H1 (cell line): ENCODE measurements around the gene LRRIQ3. TPM values are rescaled to one million over a fixed set of nuclear protein-coding genes. Genes with fewer than 3 reads are reported as not detected.
"Not testable (repeated sequence)": the region's sequence is repeated elsewhere in the genome, so short reads cannot be mapped to it uniquely, and the experiment has no call there.

Experiments
- CTCF ChIA-PET: fragments of 300-600 bp; sonication (Branson Sonifier 250); formaldehyde crosslinking; loops from one replicate; lab custom pipeline; 2021; ENCODE audit not compliant: partially characterized antibody; lab: Charles Lee
- POLR2A ChIA-PET: fragments of 300-600 bp; sonication (Branson Sonifier 250); formaldehyde crosslinking; loops from one replicate; lab custom pipeline; 2021; ENCODE audit warnings: inconsistent platforms; ENCODE audit not compliant: partially characterized antibody; lab: Charles Lee
- DNase-seq, 2 experiments: peaks; one replicate each; pipeline versions ENCODE4 v3.0.0 to v3.0.0-alpha.2; 2010 to 2022; ENCODE audit warnings: low spot score in 2 of 2, low read depth in 1 of 2, mixed read lengths in 1 of 2
- FAIRE-seq: peaks from 2 replicates; lab custom pipeline; 2011; peaks lifted over from hg19 to GRCh38; lab: Jason Lieb, UNC
- H2AFZ ChIP-seq: 2 replicates; pipeline ENCODE4 v1.8.1; 2012; ENCODE audit warnings: low read length, inconsistent platforms
- H2AK5ac ChIP-seq: 2 replicates; pipeline ENCODE4 v1.6.1; 2013; ENCODE audit warnings: low read depth, low read length
- H2BK120ac ChIP-seq: replicated peaks from 2 replicates; pipeline ENCODE3; 2013; ENCODE audit warnings: low read depth, low read length, inconsistent platforms
- H2BK12ac ChIP-seq: 2 replicates; pipeline ENCODE4 v1.6.1; 2013; ENCODE audit warnings: low read depth, low read length
- H2BK15ac ChIP-seq: 2 replicates; pipeline ENCODE4 v1.6.1; 2013; ENCODE audit warnings: low read length
- H2BK20ac ChIP-seq: 2 replicates; pipeline ENCODE4 v1.6.1; 2013; ENCODE audit warnings: low read length
- H2BK5ac ChIP-seq: 2 replicates; pipeline ENCODE4 v1.6.1; 2013; ENCODE audit warnings: low read depth, low read length
- H3K14ac ChIP-seq: 2 replicates; pipeline ENCODE4 v1.6.1; 2013; ENCODE audit warnings: inconsistent platforms; ENCODE audit not compliant: insufficient read length
- H3K18ac ChIP-seq: 2 replicates; pipeline ENCODE4 v1.6.1; 2013; ENCODE audit warnings: low read length; ENCODE audit errors: extremely low read depth
- H3K23ac ChIP-seq: 2 replicates; pipeline ENCODE4 v1.6.1; 2013; ENCODE audit warnings: inconsistent platforms; ENCODE audit not compliant: insufficient read length
- H3K23me2 ChIP-seq: 2 replicates; pipeline ENCODE4 v1.6.1; 2013; ENCODE audit warnings: low read depth, low read length
- H3K27ac ChIP-seq: 2 replicates; pipeline ENCODE4 v1.6.1; 2011; ENCODE audit warnings: low read depth, low read length, inconsistent platforms
- H3K27me3 ChIP-seq, 4 experiments: replicated peaks in 1 of 4; 1 replicate in 1 of 4; 2 replicates in 3 of 4; pipeline versions ENCODE4 v1.6.1 to v1.8.1; 2011 to 2013; ENCODE audit warnings: low read length in 3 of 4, mild to moderate bottlenecking in 3 of 4, inconsistent platforms in 2 of 4, mixed read lengths in 2 of 4, moderate library complexity in 1 of 4; ENCODE audit not compliant: control insufficient read depth in 3 of 4, insufficient read depth in 3 of 4; ENCODE audit errors: extremely low read depth in 1 of 4
- H3K36me3 ChIP-seq, 4 experiments: 2 replicates each; pipeline versions ENCODE4 v1.6.1 to v1.8.1; 2011 to 2013; ENCODE audit warnings: mild to moderate bottlenecking in 4 of 4, low read length in 3 of 4, moderate library complexity in 2 of 4, control low read depth in 1 of 4, inconsistent platforms in 1 of 4; ENCODE audit not compliant: insufficient read depth in 4 of 4, control insufficient read depth in 2 of 4
- H3K4ac ChIP-seq: replicated peaks from 2 replicates; pipeline ENCODE3; 2013; ENCODE audit warnings: low read length, low read depth, mixed read lengths, inconsistent platforms; ENCODE audit not compliant: insufficient read length
- H3K4me1 ChIP-seq, 4 experiments: replicated peaks in 1 of 4; 1 replicate in 1 of 4; 2 replicates in 3 of 4; pipeline versions ENCODE4 v1.6.1 to v1.8.1; 2011 to 2013; ENCODE audit warnings: low read length in 3 of 4, inconsistent platforms in 2 of 4, mixed read lengths in 1 of 4; ENCODE audit not compliant: insufficient read depth in 4 of 4, control insufficient read depth in 3 of 4
- H3K4me2 ChIP-seq, 2 experiments: 2 replicates each; pipeline versions ENCODE4 v1.6.1 to v1.8.1; 2011 to 2013; ENCODE audit warnings: low read depth in 2 of 2, low read length in 2 of 2, control low read depth in 1 of 2, inconsistent platforms in 1 of 2, mild to moderate bottlenecking in 1 of 2; ENCODE audit not compliant: insufficient read depth in 1 of 2
- H3K4me3 ChIP-seq, 4 experiments: fragments of 200-600, 300-600 bp in 1 of 4; sonication (generic), shearing (Covaris generic), sonication (Bioruptor Twin) in 1 of 4; 2 replicates each; pipeline versions ENCODE4 v1.5.1 to v1.8.1; 2011 to 2016; ENCODE audit warnings: low read length in 4 of 4, low read depth in 3 of 4, control low read depth in 2 of 4, inconsistent platforms in 2 of 4, mild to moderate bottlenecking in 2 of 4, mixed read lengths in 1 of 4, moderate library complexity in 1 of 4; ENCODE audit not compliant: insufficient read depth in 2 of 4; ENCODE audit errors: extremely low read depth in 1 of 4
- H3K56ac ChIP-seq: replicated peaks from 2 replicates; pipeline ENCODE3; 2013; ENCODE audit warnings: low read depth, mild to moderate bottlenecking, mixed read lengths, low read length, inconsistent platforms; ENCODE audit not compliant: insufficient read length
- H3K79me1 ChIP-seq: 2 replicates; pipeline ENCODE4 v1.6.1; 2013; ENCODE audit warnings: low read depth, low read length, control low read depth
- H3K79me2 ChIP-seq, 2 experiments: 2 replicates each; pipeline versions ENCODE4 v1.6.1 to v1.8.1; 2012 to 2013; ENCODE audit warnings: low read length in 2 of 2, mild to moderate bottlenecking in 2 of 2, inconsistent platforms in 1 of 2; ENCODE audit not compliant: insufficient read depth in 2 of 2, control insufficient read depth in 1 of 2
- H3K9ac ChIP-seq, 4 experiments: replicated peaks in 1 of 4; 1 replicate in 1 of 4; 2 replicates in 3 of 4; pipeline versions ENCODE4 v1.6.1 to v1.8.1; 2011 to 2013; ENCODE audit warnings: low read depth in 3 of 4, low read length in 3 of 4, control low read depth in 2 of 4, mild to moderate bottlenecking in 2 of 4, moderate library complexity in 2 of 4, inconsistent platforms in 1 of 4; ENCODE audit errors: extremely low read depth in 1 of 4
- H3K9me3 ChIP-seq, 2 experiments: 2 replicates each; pipeline versions ENCODE4 v1.6.1 to v1.8.1; 2012 to 2013; ENCODE audit warnings: mild to moderate bottlenecking in 2 of 2, moderate library complexity in 2 of 2, control low read depth in 1 of 2, inconsistent platforms in 1 of 2, low read depth in 1 of 2, low read length in 1 of 2, mixed read lengths in 1 of 2; ENCODE audit not compliant: insufficient read depth in 2 of 2
- H4K20me1 ChIP-seq, 2 experiments: replicated peaks in 1 of 2; 2 replicates each; pipeline versions ENCODE3 to v1.8.1; 2011 to 2013; ENCODE audit warnings: inconsistent platforms in 2 of 2, low read length in 2 of 2, mild to moderate bottlenecking in 1 of 2; ENCODE audit not compliant: insufficient read depth in 2 of 2, control insufficient read depth in 1 of 2
- H4K5ac ChIP-seq: 2 replicates; pipeline ENCODE4 v1.6.1; 2013; ENCODE audit warnings: low read length, low read depth, mixed read lengths, inconsistent platforms; ENCODE audit not compliant: insufficient read length
- H4K8ac ChIP-seq: 2 replicates; pipeline ENCODE4 v1.8.0; 2013; ENCODE audit warnings: mild to moderate bottlenecking, moderate library complexity, low read length, inconsistent platforms; ENCODE audit not compliant: insufficient read depth; ENCODE audit errors: extremely low read depth
- H4K91ac ChIP-seq: replicated peaks from 2 replicates; pipeline ENCODE3; 2013; ENCODE audit warnings: low read length, mixed read lengths, inconsistent platforms; ENCODE audit not compliant: insufficient read length
- WGBS, 2 experiments: shearing (Covaris generic) in 1 of 2; methylation state at CpG; one replicate each; pipeline versions ENCODE4 v1.1.6 to v1.1.7; 2013 to 2015; ENCODE audit warnings: low lambda C conversion rate in 2 of 2, mixed read lengths in 2 of 2, inconsistent platforms in 1 of 2, low coverage in 1 of 2, missing lambda C conversion rate in 1 of 2; ENCODE audit not compliant: insufficient replicate concordance in 2 of 2, insufficient coverage in 1 of 2, insufficient read length in 1 of 2; ENCODE audit errors: extremely low coverage in 1 of 2, missing lambda C conversion rate in 1 of 2; 5-methylcytosine and 5-hydroxymethylcytosine counted together
- polyA plus RNA-seq, 7 experiments: library from polyadenylated mRNA; depleted of rRNA in 3 of 7; stranded (reverse) in 5 of 7; unstranded in 2 of 7; fragments of >200 nt in 5 of 7; fragments of 200-250 nt in 2 of 7; gene quantifications; 1 replicate in 5 of 7; 2 replicates in 1 of 7; 4 replicates in 1 of 7; pipeline versions ENCODE4 v1.2.1 to v1.2.3, GENCODE V29; 2011 to 2013; ENCODE audit warnings: missing spikeins in 2 of 7, mixed read lengths in 2 of 7
- total RNA-seq: library from RNA; stranded (reverse); fragmentation: NEBNext Ultra II Directional; extraction: Animal tissue kit (Norgen Biotek cat#: 25700); gene quantifications from 2 replicates; pipeline ENCODE4 v1.2.1, GENCODE V29; 2021

LRRIQ3 gene
- total and polyA plus RNA-seq, 2 of the 8 experiments (the other 6 are each of a cell fraction or from before 2014, with no cell fraction given) = 0.08 to 0.19 TPM

DNA sequence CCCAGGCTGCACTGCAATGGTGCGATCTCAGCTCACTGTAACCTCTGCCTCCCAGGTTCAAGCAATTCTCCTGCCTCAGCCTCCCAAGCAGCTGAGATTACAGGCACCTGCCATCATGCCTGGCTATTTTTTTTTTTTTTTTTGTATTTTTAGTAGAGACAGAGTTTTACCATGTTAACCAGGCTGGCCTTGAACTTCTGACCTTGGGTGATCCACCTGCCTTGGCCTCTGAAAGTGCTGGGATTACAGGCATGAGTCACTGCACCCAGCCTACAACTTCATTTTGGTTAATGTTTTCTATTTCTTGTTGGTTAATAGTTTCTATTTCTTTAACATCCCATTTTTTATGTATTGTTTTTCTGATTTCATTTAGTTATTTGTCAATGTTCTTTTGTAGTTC, 23.6 kb downstream of the LRRIQ3 start:
- FAIRE-seq, H2BK120ac ChIP-seq, H3K23me2 ChIP-seq, H3K4me1 ChIP-seq, H4K5ac ChIP-seq, H3K27me3 ChIP-seq, H2AK5ac ChIP-seq, DNase-seq, H3K4me3 ChIP-seq, H4K8ac ChIP-seq, H3K79me1 ChIP-seq, H3K18ac ChIP-seq, H3K4ac ChIP-seq, H2AFZ ChIP-seq, H3K79me2 ChIP-seq, H3K14ac ChIP-seq, H3K27ac ChIP-seq, H2BK20ac ChIP-seq, H3K9me3 ChIP-seq, H3K56ac ChIP-seq, H4K91ac ChIP-seq, H2BK5ac ChIP-seq, H3K9ac ChIP-seq, POLR2A ChIA-PET, H2BK15ac ChIP-seq, H3K36me3 ChIP-seq, H3K4me2 ChIP-seq, H3K23ac ChIP-seq, H4K20me1 ChIP-seq, H2BK12ac ChIP-seq: not testable (repeated sequence)
- CTCF ChIA-PET = interaction anchor here (0.6 kb wide), 1 partner anchor 363 kb away, joined by 6 read pairs; no protein-coding TSS in a partner anchor
- WGBS, 2 experiments = 90% methylated on average over 1 of the region's 1 CpG; no CpG with 5 or more reads in 1 of the 2 experiments
